HG02763 (cell line): ENCODE measurements around the gene SLC16A10.

Experiments
- ATAC-seq: cut with Tn5 transposase; IDR thresholded peaks from one replicate; pipeline ENCODE4 v1.9.1; 2021; ENCODE audit warnings: mild to moderate bottlenecking, moderate library complexity; ENCODE audit not compliant: unreplicated experiment

The SLC16A10 gene

DNA sequence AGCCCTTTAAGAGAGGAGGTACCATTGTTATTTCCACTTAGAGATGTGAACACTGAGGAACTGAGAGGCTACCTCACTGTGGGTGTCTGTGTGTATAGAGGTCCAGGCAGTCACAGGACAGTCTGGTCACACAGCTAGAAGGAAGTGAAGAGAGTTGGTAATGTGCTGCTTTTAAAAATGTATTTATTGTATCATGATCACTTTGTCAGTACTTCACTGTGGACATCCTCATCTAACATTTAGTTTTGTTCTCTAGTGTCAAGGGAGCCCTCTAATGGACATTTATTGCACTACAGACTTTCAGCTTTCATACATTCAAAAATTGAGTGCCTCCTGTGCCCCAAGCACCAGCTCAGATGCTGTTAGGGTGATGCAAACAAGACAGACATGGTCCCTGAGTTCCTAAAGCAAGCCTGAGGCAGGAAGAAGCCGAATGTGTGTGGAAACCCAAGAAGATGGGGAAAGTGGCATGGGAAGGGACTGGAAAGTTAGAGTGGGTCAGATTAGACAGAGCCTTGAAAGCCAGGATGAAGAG is 123.0 kb downstream of the SLC16A10 start:
- ATAC-seq, result peak; percentile 61

DNA sequence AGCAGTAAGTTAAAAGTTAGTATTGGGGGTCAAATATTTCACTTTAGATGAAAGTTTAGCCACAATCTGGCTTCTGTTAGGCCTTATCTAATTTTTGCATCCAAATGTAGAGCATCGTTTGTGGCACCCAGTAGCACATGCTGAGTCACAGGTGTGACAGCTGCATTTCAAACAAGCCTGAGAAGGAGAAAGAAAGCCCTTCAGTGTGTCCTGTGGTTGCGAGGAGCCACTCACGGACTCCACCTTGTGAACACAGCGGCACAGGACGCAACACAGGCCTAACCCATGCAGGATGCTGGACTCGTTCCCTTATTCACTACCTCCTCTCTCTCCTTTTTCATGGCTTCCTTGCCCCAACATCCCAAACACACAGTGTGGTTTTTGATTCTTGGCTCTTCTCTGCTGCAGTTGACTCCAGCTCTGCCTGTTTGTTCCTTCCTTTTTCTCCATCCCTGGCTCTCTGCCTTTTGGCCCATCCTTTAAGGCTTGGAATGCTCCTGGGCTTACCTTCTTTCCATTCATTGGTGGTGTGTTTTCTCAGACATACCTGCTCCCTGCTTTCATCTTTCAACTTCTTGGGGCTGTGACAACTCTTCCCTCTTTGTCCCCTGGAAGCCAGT is 124.2 kb downstream of the SLC16A10 start:
- ATAC-seq, result no peak

DNA sequence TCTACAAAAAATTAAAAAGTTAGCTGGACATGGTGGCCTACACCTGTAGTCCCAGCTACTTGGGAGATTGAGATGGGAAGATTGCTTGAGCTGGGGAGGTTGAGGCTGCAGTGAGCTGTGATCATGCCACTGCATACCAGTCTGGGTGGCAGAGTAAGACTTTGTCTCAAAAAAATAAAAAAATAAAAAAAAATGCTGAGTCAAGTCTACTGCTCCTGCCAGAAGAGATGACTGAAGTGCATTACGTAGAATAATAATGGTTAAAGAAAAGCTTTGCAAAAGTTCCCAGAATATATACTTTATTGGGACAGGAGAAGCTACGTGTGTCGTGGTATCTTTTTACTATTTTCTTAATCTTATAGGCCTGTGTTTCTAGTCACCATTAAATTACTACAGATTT is 125.3 kb downstream of the SLC16A10 start:
- no peak for ATAC-seq

DNA sequence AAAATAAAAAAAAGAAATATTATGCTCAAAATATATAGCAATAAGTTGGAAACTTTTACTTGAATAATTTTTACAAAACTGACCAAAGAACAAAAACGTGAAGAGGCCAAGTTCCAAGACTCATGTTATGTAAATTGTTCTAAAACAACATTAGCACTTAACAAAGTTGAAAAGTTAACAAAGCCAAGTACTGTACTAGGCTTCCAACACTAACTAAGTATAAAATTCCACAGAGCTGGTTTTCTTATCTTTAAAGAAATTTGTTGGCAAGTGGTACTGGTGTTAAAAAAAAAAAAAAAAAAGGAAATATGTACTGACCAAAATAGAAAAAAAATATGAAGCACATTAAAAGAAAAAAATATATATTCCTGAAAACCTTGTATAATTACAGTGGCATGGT is 127.8 kb downstream of the SLC16A10 start:
- ATAC-seq, result no peak

DNA sequence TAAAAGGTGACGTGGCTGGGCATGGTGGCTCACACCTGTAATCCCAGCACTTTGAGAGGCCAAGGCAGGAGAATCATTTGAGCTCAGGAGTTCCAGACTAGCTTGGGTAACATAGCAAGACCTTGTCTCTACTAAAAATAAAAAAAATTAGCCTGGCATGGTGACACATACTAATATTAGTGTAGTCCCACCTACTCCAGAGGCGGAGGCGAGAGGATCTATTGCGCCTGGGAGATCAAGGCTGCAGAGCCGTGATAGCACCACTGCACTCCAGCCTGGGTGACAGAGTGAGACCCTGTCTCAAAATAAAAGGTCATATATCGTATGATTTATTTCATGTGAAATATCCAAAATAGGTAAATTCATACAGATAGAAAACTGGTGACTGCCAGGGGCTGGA is 132.5 kb downstream of the SLC16A10 start:
- ATAC-seq, result no peak

DNA sequence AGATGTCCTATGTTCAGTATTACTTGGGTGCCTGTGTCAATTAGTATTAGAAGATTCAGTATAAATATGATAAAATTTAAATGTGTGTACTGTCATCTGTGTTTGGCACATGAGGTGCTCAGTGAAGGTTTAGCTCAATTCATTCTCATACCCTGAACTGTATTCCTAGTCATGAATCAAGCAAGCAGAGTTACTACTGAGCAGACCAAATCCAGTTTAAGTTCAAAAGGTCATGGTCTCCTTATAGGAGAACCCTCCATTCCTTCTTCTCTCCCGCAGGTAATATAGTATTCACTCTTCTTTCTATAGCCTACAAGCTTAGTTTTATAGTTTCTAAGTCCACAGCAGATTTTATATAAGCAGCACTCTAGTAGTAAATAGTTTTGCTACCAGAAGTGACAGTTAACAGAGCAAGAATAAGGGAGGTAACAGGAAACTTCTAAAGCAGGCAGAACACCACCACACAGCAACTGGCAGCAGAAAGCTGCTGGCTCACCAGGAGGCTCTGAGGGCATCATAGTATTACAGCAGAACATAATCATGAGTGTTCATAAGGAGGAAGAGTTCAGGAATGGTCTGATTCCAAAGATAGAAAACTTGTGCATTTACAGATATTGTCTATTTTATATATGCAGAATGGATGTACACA is 133.2 kb downstream of the SLC16A10 start:
- ATAC-seq, result no peak

DNA sequence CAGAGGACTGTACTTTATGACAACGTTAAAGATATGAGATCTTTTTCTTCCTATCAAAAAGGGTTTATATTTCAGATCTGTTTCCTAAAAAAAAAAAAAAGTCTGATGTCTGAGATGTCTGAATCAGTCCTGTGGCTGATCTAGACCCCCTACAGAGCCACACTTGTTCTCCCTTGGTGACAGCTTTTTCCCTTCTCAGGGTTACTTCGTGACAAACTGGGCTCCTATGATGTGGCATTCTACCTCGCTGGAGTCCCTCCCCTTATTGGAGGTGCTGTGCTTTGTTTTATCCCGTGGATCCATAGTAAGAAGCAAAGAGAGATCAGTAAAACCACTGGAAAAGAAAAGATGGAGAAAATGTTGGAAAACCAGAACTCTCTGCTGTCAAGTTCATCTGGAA is 134.5 kb downstream of the SLC16A10 start:
- ATAC-seq, result no peak

DNA sequence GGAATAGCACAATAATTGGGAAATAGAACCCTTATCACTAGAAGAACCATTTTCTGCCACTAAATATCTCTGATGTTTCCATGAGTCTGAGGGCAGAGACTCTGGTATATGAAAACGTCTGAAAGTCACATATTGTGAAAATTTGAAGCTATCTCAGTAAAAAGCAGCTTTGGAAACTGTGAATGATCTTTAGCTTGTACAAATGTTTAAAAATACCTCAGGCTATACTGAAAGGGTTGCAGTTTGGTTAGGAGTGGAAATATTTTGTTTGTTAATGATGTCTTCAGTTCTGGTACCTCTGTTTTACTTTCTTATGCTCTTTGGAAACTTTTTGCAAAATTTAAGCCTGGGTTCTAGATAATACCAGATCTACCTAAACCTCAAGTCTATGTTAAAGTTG is 135.0 kb downstream of the SLC16A10 start:
- peak; percentile 57 for ATAC-seq

DNA sequence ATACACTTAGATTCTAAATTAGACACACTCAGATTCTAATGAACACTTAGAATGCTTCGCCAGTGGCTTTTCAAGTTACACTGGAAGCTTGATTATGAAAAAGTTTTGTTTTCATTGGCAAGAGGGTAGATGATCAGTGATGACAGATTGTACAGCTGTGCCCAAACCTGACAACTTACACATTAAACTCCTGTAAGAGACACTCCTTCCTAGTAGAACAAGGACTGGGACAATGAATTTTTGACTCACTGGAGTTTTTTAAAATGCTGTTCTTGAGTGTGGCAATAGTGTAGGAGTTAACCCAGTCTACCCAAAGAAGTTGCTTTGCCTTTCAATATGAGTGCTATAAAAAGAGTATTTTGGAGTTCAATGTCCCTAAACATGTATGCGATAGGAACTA is 140.8 kb downstream of the SLC16A10 start:
- no peak for ATAC-seq

DNA sequence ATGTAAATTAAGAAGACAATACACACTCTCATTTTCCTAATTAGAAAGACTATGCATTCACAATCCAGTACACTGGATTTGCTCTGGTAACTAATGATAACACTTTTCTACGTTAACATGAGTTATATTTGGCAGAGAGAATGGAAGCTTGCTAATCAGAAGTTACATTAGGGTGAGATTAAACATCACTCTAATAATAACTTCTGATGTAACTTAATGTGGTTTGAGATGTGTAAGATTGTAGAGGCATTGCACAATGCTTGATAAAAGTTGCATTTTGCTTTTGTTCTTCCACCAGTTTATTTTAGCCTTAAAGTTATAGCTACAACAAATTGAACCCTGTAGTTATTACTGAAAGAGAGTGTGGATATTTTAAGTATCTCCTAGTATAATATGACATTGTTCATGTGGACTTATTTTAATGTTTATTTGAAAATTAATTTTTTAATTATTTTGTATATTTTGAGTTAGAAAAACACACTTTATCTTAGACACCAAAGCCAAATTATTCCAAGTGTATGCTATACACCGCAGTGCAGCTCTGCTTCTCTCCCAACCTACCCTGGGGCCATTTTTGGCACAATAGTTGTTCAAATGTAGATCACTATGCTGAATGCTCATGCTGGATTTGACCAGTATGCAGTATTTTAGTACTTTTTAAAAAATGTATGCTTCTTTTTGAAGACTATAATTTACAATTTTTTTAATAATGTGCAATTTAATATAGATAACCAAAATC is 143.2 kb downstream of the SLC16A10 start:
- no peak for ATAC-seq

DNA sequence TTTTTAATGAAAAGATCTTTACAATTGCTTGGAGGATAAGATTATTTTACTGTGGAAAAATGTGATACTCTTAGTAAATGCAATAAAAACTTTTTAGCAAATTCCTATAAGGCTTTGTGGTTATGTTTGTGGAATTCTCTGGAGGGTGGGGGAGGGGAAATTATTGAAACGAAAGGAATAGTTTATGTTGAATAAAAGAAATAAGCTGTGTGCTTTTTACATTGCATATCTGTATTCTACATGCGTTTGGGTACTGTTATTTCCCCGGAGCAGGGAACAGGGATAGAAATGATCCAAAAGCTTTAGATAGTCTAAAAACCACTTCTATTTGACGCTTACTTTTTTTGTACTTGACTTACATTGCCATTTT is 143.8 kb downstream of the SLC16A10 start:
- no peak for ATAC-seq

DNA sequence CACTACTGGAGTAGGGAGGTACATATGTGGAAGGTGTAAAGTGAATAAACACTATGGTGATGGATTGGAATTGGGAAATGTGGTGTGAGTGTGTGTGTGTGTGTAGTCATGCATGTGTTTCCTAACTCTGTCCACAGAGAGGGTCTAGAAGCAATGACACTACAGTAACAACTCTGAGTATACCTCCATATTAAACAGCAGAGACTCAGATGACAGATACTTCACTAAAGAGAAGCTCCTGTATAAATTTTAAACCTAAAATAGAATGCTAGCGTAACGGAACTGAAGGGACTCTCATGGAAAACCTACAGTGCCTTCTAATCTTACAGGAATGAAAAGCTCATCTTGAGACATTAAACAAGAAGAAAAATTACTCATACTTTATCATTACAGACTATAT is 150.5 kb downstream of the SLC16A10 start:
- no peak for ATAC-seq

DNA sequence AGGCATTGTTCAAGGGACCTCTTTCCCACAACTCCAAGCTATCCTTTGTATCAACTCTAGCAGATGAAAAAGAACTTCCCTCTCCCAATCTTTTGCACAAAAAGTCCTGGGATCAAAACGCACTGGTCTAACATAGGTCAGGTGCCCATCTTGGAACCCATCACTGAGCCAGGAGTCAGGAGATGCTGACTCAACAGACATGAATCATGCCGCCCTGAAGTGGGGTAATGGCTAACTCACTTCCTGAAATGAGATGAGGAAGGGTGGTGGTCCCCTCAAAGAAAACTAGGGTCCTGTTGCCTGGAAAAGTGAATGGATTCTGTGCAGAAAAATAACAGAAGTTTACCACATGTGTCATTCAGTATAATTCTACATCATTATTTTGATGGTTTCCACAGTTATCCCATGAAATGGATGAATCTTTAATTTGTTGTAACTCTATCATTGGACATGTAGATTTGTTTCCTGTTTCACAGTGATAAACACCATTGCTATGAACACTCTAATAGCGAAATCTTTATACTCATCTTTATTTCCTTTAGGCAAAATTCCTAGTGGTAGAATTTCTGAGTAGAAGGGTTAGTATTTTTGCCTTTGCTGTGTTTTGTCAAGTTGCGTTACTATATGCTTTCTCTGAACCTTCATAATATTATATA is 151.3 kb downstream of the SLC16A10 start:
- ATAC-seq, result no peak

DNA sequence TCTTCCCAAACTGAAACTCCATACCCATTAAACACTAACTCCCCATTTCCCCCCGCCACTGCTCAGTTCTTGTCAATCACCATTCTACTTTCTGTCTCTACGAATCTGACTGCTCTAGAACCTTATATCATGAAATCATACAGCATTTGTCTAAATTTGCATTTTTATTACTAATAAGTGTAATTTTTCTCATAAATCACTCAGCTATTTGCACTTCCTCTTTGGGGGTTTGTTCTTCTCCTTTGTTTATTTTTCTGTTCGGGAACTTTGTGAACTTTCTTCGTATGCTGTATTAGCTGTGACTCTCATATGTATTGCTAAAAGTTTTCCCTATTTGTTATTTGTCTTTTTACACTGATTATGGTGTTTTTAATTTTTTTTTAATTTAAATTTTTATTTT is 152.2 kb downstream of the SLC16A10 start:
- ATAC-seq, result no peak

DNA sequence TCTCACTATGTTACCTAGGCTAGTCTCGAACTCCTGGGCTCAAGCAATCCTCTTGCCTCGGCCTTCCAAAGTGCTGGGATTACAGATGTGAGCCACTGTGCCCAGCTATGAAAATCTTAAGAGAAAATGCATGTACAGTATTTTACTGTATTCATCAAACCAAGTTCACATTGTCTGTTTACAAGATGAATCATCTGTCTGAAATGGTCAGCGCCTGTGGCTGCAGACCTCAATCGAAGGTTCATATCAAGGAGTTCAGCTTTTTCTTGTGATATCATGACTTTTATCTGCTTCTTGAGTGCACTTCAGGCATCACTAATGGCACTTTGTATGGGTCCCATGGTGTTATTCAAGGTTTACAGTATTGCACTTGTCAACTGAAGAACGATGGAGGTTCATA is 155.1 kb downstream of the SLC16A10 start:
- ATAC-seq, result no peak

DNA sequence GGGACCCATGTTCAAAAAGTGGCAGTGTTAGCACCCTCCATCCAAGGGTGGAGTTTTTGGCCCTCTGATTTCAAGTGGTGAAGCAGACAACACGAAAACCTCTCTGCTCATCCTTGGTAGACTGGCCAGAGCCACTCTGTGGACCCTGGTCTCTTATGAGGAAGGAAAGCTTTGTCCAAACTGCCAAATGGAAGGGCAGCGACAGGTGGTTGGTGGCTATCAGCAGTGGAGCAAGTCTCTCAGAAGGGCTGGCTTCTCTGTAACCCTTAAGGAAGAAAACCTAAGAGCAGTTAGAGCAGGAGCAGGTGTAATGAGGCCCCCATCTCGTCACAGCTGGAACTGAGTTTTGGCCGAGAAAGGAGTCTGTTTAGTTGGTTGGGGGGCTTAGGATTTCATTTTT is 155.8 kb downstream of the SLC16A10 start:
- no peak for ATAC-seq

DNA sequence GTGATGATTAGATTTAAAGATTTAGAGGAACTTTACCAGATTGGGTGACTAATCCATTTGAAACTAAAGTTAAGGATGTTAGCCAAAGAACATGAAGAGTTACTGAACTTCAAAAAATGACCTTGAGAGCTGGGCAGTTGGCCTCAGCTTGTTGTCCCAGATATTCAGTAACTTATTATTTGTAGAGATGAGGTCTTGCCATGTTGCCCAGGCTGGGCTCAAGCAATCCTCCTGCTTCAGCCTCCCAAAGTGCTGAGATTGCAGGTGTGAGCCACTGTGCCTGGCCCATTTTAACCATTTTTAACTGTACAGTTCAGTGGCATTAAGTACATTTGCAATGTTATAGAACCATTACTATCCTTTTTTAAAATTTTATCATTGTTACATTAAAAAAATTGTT is 161.5 kb downstream of the SLC16A10 start:
- ATAC-seq, result no peak

DNA sequence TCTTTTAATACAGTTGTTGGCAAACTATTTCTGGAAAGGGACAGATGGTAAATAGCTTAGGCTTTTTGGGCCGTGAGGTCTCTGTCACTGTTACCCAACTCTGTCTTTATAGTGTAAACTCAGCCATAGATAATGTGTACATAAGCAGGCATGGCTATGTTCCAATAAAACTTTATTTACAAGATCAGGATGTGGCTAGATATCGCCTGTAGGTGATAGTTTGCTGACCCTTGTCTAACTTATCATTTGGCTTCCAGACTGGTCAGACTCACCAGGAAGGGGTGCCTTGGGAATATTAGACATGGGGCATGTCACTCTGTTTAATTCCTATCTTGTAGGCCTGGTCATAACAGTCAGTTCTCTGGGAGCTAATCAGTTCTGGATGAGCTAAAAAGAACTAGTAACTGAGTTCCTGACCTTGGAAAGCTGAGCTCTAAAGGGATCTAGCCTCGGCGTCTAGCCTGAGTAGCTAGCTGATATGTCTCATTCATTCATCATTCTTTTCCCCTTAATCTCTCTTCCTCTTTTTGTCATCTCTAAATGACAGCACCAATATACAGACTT is 163.6 kb downstream of the SLC16A10 start:
- no peak for ATAC-seq

DNA sequence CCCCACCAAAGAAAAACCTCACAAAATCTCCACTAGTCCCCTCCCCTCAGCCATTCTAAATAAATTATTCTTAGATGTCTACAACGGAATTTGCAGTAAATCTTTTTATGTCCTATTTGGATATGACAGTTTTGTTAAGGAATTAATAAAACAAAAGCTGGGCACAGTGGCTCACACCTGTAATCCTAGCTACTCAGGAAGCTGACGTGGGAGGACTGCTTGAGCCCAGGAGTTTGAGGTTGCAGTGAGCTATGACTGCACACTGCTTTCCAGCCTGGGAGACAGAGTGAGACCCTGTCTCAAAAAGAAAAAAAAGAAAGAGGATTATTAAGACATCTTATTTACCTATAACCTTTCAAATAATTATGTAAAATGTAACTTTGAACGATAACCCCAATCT is 165.4 kb downstream of the SLC16A10 start:
- no peak for ATAC-seq

DNA sequence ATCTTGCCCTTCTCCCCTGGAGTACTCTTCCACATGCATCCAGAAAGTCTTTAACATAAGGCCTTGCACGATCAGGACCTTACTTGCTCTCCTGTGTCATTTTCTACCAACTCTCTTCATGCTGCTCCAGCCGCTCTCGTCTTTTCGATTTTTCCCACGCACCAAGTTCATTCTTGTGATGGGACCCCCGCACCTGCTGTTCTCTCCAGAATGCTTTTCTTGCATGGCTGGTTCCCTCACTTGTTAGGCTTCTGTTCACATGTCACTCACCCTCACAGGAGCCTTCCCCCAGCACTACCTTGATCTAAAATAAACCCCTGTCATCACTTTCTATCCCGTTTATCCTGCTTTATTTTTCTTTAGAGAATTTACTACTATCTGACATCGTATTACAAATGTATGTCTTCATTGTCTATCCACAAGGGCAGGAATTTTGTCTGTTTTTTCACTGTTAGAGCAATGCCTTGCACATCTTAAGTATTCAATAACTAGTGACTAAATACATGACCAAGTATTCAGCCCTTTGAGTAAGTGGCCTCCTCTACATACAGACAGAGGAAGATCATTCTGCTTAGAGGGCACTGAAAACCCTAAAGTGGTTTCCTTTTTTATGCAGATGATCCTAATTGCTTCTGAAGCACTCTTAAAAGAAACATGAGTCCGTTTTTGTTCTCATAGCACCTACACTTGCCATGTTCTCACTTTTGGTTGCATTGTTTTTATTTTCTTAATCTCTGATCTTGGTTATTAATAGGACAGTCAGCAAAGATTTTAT is 166.9 kb downstream of the SLC16A10 start:
- ATAC-seq, result no peak

DNA sequence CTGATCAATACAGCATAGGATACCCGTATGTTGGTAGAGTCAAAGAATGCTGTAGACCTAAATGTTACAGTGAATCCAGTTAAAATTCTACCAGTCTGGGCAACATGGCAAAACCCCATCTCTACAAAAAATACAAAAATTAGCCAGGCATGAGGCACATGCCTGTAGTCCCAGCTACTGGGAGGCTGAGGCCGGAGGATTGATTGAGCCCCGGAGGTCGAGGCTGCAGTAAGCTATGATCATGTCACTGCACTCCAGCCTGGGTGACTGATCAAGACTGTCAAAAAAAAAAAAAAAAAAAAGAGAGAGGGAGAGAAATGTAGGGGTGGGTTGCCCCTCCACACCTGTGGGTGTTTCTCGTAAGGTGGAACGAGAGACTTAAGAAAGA is 167.5 kb downstream of the SLC16A10 start:
- ATAC-seq, result no peak
